Measurements from ENCODE around the gene THOC5.
"Not testable (repeated sequence)": the region's sequence is repeated elsewhere in the genome, so short reads cannot be mapped to it uniquely, and the experiment has no call there.

Gene THOC5

GRCh38 chr22:29553351-29554224 lies at the start of gene THOC5:
TSS of gene THOC5 (minus strand) at chr22:29553757. CDS start at chr22:29549147, 4,610 bp downstream.
- peak; percentile 89 for DNase-seq

GRCh38 chr22:29598684-29599020 lies 45.1 kb upstream of the THOC5 start:
- no peak for DNase-seq

GRCh38 chr22:29597871-29598683 lies 44.5 kb upstream of the THOC5 start:
- not testable (repeated sequence) for DNase-seq

- DNase-seq = no peak
Observed at GRCh38 chr22:29596408-29596807, 42.9 kb upstream of the THOC5 start.

- not testable (repeated sequence) for DNase-seq
Observed at GRCh38 chr22:29594447-29594846, 40.9 kb upstream of the THOC5 start.

GRCh38 chr22:29593923-29594322 lies 40.4 kb upstream of the THOC5 start:
- no peak for DNase-seq

GRCh38 chr22:29587938-29588699 lies 34.6 kb upstream of the THOC5 start:
- no peak for DNase-seq

- DNase-seq = not testable (repeated sequence)
Observed at GRCh38 chr22:29586193-29586705, 32.7 kb upstream of the THOC5 start.

GRCh38 chr22:29584975-29585374 lies 31.4 kb upstream of the THOC5 start:
- DNase-seq = no peak

GRCh38 chr22:29581799-29582198 lies 28.2 kb upstream of the THOC5 start:
- no peak for DNase-seq

GRCh38 chr22:29580200-29580810 lies 26.7 kb upstream of the THOC5 start:
- DNase-seq = no peak

- no peak for DNase-seq
Observed at GRCh38 chr22:29578462-29579200, 25.1 kb upstream of the THOC5 start.

GRCh38 chr22:29574762-29575450 lies 21.3 kb upstream of the THOC5 start:
- DNase-seq = no peak

GRCh38 chr22:29570912-29571549 lies 17.5 kb upstream of the THOC5 start:
- no peak for DNase-seq

- no peak for DNase-seq
Observed at GRCh38 chr22:29570456-29570855, 16.9 kb upstream of the THOC5 start.

- DNase-seq = no peak
Observed at GRCh38 chr22:29569011-29569678, 15.6 kb upstream of the THOC5 start.

- no peak for DNase-seq
Observed at GRCh38 chr22:29567338-29567737, 13.8 kb upstream of the THOC5 start.

- DNase-seq = not testable (repeated sequence)
Observed at GRCh38 chr22:29566513-29566912, 13.0 kb upstream of the THOC5 start.

- no peak for DNase-seq
Observed at GRCh38 chr22:29563652-29564460, 10.3 kb upstream of the THOC5 start.

All from stimulated activated naive CD4-positive, alpha-beta T cell treated with Interleukin-2 at 50 U/mL for 16 hours (primary cell).